ENCODE measurements around the gene WDTC1.

The WDTC1 gene

DNA sequence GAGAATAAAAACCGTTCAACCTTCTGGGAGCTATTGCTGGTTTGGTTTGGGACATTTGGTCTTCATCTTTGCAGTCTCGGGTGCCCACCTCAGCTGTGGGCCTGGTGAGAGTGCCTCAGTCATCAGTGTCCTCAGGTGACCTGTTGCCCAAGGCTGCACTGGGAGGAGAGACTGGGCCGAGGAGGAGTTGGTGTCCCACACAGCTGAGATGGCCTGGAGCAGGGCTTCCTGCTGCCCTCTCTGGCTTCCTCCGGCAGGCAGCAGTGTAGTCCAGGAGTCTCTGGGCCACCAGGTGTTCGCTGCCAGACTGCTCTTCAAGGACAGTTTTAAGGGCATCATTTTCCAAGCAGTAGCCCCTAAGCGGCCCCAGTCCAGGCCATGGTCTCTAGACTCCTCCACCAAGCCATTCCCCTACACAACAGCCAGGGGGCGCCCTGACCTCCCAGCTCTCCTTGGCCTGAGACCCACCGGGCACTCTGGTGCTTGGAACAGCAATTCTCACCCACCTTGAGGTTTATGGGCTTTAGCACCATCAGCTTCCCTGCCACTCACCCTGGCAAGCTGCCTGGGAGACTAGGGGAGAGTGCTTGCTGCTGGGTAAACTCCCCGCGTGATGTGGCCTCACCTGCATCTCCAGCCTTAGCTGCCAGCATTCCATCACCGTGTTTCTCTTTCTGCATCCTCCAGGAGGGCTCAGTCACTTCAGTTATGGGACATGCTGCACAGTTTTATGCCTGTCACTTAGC, 98.3 kb downstream of the WDTC1 start:
- DNase-seq, result peak in 14 of 56 donors; percentile 5 to 57 (median 25)

DNA sequence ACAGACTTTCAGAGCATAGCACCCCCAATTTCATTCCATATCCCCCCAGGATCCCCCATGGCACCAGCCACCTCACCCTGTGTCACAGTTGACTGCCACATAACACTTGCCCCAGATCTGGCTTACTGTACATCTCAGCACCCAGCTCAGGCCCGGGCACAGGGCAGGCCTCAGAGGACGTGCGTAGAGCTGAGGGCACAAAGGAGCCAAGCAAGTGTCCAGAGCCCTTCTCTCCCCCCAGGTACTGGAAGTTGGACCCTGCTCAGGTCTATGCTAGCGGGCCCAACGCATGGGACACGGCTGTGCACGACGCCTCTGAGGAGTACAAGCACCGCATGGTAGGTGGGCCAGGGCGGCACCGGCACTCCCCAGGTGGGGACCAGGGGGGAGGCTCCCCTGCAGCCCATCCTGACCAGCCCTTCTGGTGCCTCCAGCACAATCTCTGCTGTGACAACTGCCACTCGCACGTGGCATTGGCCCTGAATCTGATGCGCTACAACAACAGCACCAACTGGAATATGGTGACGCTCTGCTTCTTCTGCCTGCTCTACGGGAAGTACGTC, 99.4 kb downstream of the WDTC1 start:
- DNase-seq, result no peak

GRCh38 chr1:27335506-27336422, 101.3 kb downstream of the WDTC1 start:
- DNase-seq, result no peak

GRCh38 chr1:27336756-27337155, 102.3 kb downstream of the WDTC1 start:
- DNase-seq, result no peak

DNA sequence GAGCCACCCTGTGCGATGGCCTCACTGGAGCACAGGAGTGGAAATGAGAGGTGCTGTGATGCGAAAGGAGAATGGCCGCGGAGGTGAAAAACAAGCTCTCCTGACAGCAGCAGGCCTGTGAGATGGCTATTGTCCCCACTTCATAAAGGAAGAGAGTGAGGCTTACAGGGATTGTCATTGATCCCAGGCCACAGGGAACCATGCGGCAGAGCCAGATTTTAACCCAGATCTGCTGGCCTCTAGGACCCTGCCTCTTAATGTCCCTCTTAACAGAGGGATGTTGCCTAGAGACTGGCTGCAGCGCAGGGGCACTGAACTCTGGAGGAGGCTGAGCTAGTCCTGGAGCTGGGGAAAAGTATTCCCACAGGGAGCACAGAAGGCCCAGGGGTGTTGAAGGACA, 104.3 kb downstream of the WDTC1 start:
- DNase-seq, result no peak

DNA sequence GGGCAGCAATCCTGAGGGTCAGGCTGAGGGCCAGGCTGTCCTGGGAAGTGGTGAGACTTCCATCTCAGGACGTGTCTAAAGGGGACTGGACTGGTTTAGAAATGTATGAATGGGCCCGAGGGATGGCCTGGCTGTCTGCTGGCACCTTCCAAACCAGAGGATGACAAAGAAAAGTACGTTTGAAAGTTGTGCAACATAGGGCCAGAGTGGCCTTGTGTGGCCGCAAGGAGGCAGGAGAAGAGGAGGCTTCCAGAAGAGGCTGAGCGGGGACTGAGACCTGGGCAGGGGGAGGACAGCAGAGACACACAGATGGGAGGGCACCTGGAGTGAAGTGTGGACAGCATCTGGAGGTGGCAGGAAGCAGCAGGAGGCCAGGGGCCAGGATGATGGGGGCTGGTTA, 104.8 kb downstream of the WDTC1 start:
- no peak for DNase-seq

GRCh38 chr1:27341525-27342252, 107.3 kb downstream of the WDTC1 start, which contains the start of gene SYTL1:
TSS of gene SYTL1 (plus strand) at chr1:27342022. CDS start at chr1:27345335, 3,313 bp downstream.
- DNase-seq, result peak in 4 of 56 donors; percentile 9 to 36 (median 22)

- no peak for DNase-seq
Observed at GRCh38 chr1:27342391-27342777, 108.0 kb downstream of the WDTC1 start.

- no peak for DNase-seq
Observed at GRCh38 chr1:27342778-27343638, 108.6 kb downstream of the WDTC1 start.

DNA sequence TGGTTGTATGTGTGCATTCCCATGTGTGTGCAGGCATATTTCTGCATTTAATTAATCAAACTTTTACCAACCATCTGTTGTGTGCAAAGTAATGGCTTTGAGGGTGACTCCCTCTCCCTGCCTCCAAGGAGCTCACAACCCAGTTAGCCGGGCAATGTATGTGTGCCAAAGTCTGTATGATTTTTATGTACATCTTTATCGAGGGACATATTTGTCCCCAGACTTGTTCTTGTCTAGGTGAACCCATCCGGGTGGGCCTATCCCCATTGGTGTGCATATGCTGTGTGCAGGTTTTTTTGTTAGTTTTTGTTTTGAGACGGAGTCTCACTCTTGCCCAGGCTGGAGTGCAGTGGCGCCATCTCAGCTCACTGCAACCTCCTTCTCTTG, 109.2 kb downstream of the WDTC1 start:
- DNase-seq, result no peak

GRCh38 chr1:27345272-27345671, 110.8 kb downstream of the WDTC1 start:
- no peak for DNase-seq

- DNase-seq, result no peak
Observed at GRCh38 chr1:27346357-27346756, 111.9 kb downstream of the WDTC1 start.

DNA sequence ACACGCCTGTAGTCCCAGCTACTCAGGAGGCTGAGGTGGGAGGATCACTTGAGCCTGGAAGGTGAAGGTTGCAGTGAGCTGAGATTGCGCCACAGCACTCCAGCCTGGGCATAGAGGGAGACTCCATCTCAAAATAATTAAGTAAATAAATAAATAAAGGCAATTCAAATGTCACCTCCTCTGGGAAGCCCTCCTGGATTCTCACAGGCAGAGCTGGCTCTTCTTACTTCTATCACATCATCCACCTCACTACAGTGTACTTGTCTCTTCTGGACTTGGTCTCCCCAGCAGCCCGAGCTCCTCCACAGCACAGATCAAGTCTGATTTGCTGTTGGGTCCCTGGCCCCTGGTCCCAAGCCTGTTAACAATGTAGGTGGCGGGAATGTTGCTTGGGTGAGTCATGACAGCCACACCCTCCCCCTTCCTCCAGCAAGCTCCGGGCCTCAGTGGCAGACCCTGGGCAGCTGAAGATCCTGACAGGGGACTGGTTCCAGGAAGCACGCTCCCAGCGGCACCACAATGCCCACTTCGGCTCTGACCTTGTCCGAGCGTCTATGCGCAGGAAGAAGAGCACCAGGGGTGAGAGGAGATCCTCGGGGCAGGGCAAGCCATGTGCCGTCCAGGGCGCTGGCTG, 112.7 kb downstream of the WDTC1 start:
- DNase-seq, result no peak

GRCh38 chr1:27348861-27349783, 114.7 kb downstream of the WDTC1 start:
- DNase-seq, result no peak

GRCh38 chr1:27349784-27350662, 115.6 kb downstream of the WDTC1 start:
- DNase-seq, result peak in 8 of 56 donors; percentile 18 to 38 (median 28)

- DNase-seq, result peak in 1 of 56 donors; percentile 3
Observed at GRCh38 chr1:27350663-27351540, 116.5 kb downstream of the WDTC1 start.
